OCI-LY1 (cell line): Measurements from ENCODE around the gene ZNF654.

Source experiments
- CTCF ChIP-seq: fragments of 200-600 bp; sonication (generic), shearing (Covaris generic); IDR thresholded peaks from 2 replicates; pipeline ENCODE4 v1.5.1; 2017; ENCODE audit warnings: mild to moderate bottlenecking, antibody characterized with exemption, low read length, moderate library complexity, mixed read lengths
- EZH2 ChIP-seq: fragments of 200-600 bp; sonication (generic), shearing (Covaris generic); IDR thresholded peaks from 2 replicates; pipeline ENCODE4 v1.8.0; 2017; ENCODE audit warnings: borderline replicate concordance, mixed run types, mild to moderate bottlenecking, antibody characterized with exemption, low read length, moderate library complexity, mixed read lengths

GRCh38 chr3:88038566-88038965 is 20.5 kb upstream of the ZNF654 start:
- TF ChIP-seq CTCF: no peak
- no peak for TF ChIP-seq EZH2
